GM21723 (cell line): Measurements from ENCODE around the gene ALKBH7.
"Not testable (repeated sequence)": the region's sequence is repeated elsewhere in the genome, so short reads cannot be mapped to it uniquely, and the experiment has no call there.

ENCODE experiments used
- ATAC-seq: cut with Tn5 transposase; IDR thresholded peaks from one replicate; pipeline ENCODE4 v1.9.1; 2021; ENCODE audit warnings: mild to moderate bottlenecking, moderate library complexity; ENCODE audit not compliant: unreplicated experiment

The ALKBH7 gene

DNA sequence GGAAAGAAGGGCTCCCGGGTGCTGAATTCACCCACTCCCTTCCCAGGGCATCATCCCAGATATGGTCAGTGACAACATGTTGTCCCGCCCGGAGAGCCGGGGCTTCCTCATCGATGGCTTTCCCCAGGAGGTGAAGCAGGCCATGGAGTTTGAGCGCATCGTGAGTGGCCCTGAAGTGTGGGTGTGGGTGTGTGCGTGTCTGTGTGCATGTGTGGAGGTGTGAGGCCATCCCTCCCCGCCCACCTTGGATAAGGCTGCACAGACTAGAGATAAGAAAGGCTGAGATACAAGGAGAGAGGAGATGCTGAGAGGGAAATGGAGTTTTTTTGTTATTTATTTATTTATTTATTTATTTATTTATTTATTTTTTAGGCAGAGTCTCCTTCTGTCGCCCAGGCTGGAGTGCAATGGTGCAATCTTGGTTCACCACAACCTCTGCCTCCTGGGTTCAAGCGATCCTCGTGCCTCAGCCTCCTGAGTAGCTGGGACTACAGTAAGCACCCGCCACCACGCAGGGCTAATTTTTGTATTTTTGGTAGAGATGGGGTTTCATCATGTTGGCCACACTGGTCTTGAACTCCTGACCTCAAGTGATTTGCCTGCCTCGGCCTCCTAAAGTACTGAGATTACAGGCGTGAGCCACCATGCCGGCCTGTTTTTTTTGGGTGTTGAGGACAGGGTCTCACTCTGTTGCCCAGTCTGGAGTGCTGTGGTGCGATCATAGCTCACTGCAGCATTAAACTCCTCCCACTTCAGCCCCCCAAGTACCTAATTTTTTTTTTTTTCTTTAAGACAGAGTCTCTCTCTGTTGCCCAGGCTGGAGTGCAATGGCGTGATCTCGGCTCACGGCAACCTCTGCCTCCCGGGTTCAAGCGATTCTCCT is 27.7 kb downstream of the ALKBH7 start:
- not testable (repeated sequence) for ATAC-seq

- ATAC-seq, result no peak
Observed at GRCh38 chr19:6402058-6402457, 29.5 kb downstream of the ALKBH7 start.

- ATAC-seq, result no peak
Observed at GRCh38 chr19:6402837-6403608, 30.4 kb downstream of the ALKBH7 start.

DNA sequence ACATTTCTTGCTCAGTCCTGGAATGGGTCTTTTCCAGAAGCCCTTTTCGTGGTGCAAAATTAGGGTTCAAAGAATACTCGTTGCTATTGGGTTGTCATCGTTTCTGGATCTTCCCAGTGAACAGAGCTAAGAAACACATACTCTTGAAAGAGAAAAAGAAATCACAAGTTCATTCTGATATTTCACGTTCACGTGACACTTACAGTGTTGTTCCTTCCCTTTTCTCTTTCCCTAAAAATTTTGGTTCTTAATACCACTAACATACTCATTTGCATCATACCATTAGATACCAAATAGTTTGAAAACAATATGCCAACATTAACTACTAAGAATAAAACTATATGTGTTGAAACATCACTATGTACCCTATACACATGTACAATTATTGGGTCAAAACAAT is 33.8 kb downstream of the ALKBH7 start:
- no peak for ATAC-seq

- no peak for ATAC-seq
Observed at GRCh38 chr19:6409346-6409745, 36.8 kb downstream of the ALKBH7 start.

DNA sequence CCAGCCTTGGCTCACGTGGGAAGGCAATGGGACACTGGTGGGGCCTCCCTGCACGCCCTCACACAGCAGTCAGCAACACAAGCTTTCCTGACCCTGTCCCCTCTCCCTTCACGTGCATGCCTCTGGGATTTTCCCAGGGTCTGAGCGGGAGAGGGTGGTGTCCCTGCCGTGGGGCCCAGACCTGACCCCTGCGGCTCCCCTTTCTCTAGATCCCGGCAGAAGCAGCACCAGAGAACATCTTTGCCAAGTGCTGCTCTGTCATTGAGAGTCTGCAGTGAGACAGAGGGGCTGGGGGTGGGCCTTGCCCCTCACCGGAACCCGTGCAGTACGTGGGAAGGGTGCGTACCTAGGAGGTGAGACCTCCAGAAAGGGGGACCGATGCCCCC is 39.5 kb downstream of the ALKBH7 start:
- no peak for ATAC-seq

DNA sequence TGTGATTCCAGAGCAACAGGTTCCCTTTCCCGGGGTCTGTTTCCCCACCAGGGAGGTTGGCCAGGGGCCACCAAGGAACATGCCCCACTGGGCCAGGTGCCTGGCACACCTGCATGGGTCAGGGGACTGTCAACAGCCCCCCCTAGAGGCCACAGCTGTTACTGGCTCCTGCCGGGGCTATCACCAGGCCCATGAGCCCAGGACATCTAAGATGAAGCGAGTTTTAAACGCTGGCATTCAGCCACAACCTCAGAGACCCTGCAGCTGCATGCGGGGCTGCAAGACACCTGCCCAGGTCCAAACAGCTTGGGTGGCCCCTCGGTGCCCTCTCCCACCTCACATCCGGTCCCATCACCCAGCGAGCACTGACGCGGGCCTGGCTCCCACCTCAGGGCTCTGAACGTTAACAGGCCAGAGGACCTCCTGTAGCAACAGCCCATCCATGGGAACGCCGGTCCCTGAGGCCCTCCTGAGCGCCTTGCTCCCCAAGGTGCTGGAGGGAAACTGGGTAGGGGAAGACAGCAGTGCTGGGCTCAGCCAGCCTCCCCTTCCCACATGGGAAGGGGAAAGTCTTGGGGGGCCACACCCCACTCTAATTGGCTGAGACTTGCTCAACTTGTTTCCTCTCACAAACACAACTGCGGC is 40.0 kb downstream of the ALKBH7 start:
- no peak for ATAC-seq

DNA sequence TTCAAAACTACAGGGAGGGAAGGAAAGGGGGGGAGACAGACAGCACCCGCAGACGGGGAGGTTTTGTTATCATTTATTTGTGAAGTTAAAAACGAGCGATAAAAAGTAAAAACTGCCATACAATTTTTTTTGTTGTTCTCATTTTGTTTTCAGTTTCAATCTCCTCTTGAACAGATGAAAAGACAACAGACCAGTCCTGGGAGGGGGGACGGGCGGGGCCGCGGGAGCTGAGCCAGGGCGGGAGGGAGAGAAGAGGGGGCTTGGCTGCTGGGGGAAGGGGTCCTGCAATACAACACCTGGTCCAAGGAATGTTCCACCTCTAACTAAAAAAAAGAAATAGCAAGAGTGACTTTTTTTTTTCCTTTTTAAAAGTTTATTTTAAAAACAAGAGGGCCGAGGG is 40.7 kb downstream of the ALKBH7 start:
- no peak for ATAC-seq

DNA sequence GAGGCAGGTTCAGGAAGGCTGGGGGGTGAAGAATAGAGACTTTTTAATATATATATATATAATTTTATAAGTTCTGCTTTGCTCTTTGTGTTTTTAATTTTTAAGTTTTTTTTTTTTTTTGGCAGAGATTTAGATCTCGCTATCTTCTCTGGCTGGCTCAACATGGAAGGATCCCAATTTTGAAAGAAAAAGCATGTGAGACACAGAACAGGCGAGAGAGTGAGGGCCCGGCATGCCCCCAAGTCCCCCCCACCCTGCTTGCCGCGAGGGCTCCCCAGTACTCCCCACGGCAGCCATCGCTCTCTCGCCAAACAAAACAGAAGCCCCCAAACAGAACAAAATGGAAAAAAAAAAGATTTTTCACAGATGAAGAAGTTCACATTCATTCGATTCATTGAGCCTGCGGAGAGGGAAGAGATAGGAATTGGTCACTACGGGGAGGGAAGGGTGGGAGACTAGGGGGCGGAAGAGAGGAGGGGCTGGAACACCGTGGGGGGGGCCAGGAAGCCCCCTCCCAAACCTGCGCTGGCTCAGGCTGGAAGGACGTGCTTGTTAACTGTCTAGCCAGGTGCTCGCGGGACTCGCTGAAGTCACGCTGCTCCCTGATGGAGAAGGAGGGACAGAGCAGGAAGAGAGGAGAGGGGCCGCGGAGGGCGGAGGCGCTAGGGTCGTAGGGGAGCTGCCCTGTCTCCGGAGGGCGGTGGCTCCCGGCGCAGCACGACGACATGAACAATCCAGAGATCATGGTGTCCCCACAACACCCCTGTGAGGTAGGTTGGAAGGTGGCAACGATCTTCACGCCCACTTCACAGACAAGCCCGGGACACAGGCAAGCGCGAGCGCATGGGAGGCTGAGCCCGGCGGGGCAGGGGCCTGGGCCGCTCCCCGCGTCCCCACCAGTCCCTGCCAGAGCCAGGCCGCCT is 41.4 kb downstream of the ALKBH7 start:
- no peak for ATAC-seq

GRCh38 chr19:6414793-6415590 is 42.4 kb downstream of the ALKBH7 start:
- no peak for ATAC-seq

DNA sequence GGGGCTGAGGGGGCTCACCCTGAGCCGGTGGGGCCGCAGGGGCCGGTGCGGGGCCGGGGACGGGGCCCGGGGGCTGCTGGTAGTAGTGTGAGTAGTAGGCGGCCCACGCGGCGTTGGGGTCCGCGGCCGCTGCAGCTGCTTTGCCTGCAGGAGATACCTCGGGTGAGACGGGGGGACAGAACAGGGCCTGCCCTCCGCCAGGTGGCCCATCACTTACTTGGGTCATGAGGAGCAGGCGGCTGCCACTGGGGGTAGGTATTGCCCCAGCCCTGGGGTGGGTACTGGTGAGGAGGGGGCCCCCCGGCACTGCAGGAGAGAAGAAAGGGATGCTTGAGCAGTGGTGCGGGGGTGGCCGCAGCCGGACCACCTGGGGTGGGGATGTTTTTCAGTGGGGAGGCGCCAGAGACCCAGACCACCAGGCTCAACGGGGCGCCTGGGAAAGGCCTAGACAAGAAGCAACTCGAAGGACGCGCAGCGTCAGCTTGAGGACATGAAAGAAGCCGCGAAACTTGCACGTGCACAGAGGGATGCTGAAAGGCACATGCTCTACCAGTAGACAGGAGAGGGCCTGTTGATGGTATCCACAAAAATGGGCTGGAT is 43.1 kb downstream of the ALKBH7 start:
- no peak for ATAC-seq

DNA sequence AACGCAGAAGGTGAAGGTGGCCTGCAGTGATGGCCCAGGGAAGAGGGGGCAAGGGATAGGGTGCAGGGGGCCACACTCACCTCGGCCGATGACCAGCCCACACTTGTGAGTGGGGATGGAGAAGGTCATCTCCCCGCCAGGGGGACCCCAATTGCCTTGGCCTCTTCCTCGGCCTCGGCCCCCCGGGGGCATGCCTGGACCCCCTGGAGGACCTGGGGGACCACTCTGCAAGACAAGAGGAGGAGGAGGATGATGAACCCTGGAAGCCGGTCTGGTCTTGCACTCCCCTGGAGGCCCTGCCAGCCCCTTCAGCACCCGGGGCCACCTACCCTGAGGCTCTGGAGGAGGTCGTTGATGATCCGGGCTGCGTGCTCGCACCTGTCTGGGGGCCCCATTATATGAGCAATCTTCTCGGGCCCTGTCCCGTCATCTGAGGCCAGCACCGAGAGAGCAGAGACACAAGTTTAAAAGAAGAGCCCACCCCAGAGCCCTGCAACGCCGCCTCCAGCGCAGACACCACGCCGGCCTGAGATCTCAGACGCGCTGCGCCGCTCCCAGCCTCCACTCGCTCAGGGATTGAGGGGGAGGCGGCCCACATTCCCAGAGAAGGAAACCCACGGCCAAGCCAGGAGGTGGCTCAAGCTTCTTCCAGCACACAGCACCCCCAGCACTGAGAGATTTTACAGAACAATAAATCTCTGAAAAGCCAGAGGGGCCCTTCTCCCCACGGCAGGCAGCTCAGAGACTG is 44.2 kb downstream of the ALKBH7 start:
- ATAC-seq, result no peak

DNA sequence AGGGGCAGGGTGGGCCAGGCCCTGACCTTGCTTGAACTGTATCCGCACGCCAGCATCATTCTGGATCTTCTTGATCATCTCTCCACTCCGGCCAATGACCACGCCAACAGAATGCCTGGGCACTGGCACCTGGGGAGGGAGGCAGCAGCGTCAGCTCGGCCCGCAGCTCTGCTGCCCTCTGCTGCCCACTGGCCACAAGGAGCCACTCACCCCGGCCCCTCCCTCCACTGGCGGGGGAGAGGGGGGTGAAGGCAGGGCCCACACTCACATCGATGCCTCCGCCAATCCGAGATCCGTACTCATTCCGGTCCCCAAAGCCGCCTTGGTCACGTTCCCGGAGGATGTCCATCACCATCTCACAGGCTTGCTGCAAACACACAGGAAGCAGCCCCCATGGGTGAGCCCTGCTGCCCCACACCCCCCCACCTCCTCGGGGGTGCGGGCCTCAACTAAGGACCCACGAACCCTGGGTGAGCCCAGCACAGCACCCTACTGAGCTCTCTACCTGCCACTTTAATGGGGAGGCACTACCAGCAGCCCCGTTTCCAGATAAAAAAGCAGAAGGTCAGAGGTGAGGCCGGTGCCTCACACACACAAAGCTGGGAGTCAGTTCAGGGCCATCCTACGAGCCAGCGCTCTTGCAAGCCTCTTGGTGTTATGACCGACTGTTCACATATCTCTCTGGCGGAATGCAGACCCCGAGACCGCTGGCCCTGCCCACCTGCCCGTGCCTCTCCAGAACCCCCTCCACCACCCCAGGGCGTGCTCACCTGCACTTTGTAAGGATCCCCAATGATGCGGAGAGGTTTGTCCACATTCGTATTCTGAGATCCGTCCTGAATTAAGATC is 45.3 kb downstream of the ALKBH7 start:
- ATAC-seq, result no peak

DNA sequence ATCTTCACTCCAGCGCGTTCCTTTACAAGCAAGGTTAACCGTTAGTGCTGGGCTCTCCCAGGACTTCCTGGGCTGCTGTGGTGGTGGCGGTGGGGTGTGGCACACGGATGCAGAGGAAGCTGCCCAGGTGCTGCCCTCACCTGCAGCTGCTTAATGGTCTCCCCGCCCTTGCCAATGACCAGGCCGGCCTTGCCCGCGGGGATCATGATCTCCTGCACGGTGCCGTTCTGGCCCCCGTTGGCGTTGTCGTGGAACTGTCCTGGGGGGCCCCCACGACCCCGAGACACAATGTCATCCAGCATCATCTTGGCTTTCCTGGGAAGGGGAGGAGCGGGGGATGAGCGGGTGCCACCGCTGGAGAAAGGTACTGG is 46.0 kb downstream of the ALKBH7 start:
- ATAC-seq, result no peak

GRCh38 chr19:6421075-6422014 is 48.8 kb downstream of the ALKBH7 start:
- ATAC-seq, result no peak

- no peak for ATAC-seq
Observed at GRCh38 chr19:6423499-6424194, 51.1 kb downstream of the ALKBH7 start.
